Spinal cord (tissue), 10 donors: ENCODE data around the gene CNNM2. TPM values are rescaled to one million over a fixed set of nuclear protein-coding genes. Genes with fewer than 3 reads are reported as not detected.

ENCODE experiments used
- DNase-seq, 6 donors: peaks; one replicate each; pipeline versions ENCODE4 v3.0.0 to v3.0.0-alpha.2; 2013 to 2015; ENCODE audit warnings: low spot score in 6 of 6, low read depth in 4 of 6
- H3K27ac ChIP-seq: one replicate; pipeline ENCODE4 v1.5.1; 2013; ENCODE audit warnings: low read depth, low read length, control low read depth
- H3K27me3 ChIP-seq: one replicate; pipeline ENCODE4 v1.6.1; 2013; ENCODE audit warnings: low read length; ENCODE audit not compliant: control insufficient read depth, insufficient read depth
- H3K36me3 ChIP-seq: one replicate; pipeline ENCODE4 v1.6.1; 2013; ENCODE audit warnings: low read length; ENCODE audit not compliant: control insufficient read depth, insufficient read depth
- H3K4me1 ChIP-seq: one replicate; pipeline ENCODE4 v1.6.1; 2013; ENCODE audit warnings: low read length; ENCODE audit not compliant: control insufficient read depth, insufficient read depth
- H3K4me3 ChIP-seq: one replicate; pipeline ENCODE4 v1.5.1; 2013; ENCODE audit warnings: low read depth, low read length, control low read depth
- H3K9me3 ChIP-seq: one replicate; pipeline ENCODE4 v1.6.1; 2013; ENCODE audit warnings: low read length; ENCODE audit not compliant: control insufficient read depth, insufficient read depth
- whole genome bisulfite sequencing: methylation state at CpG from one replicate; pipeline ENCODE4 v1.1.5; 2013; ENCODE audit warnings: missing lambda C conversion rate; ENCODE audit not compliant: insufficient coverage; 5-methylcytosine and 5-hydroxymethylcytosine counted together
- polyA plus RNA-seq, 2 donors: library from polyadenylated mRNA; unstranded; fragments of 120-200 nt; gene quantifications; one replicate each; pipeline ENCODE4 v1.2.1, GENCODE V29; 2013; ENCODE audit not compliant: insufficient read length in 2 of 2
- total RNA-seq, 2 donors: library from RNA; depleted of rRNA in 1 of 2; stranded (reverse); fragments of 120-200 nt in 1 of 2; fragments of >200 nt in 1 of 2; gene quantifications; one replicate each; pipeline versions ENCODE4 v1.2.3 to v1.2.4, GENCODE V29; 2013 to 2014
- donor health status: healthy.

Gene CNNM2
- total and polyA plus RNA-seq, 4 donors = 9.5 to 13.8 (median 12.8) TPM

GRCh38 chr10:103104721-103105120 lies 186.6 kb downstream of the CNNM2 start:
- Histone ChIP-seq H3K9me3 (no peaks in the 10 kb centered on the region), H3K4me1 (no peaks in the 10 kb centered on the region), H3K27me3 (no peaks in the 10 kb centered on the region), H3K27ac (no peak overlapping the region), H3K36me3 (peaks cover 7% of the 10 kb centered on the region), H3K4me3 (no peak overlapping the region)
- DNase-seq = no peak
- WGBS = no CpG with 5 or more reads among the region's 2 CpGs

GRCh38 chr10:103105462-103105861 lies 187.4 kb downstream of the CNNM2 start:
- no peaks in the 10 kb centered on the region for H3K4me1 ChIP-seq
- H3K27ac ChIP-seq = no peak overlapping the region
- no peaks in the 10 kb centered on the region for H3K27me3 ChIP-seq
- H3K36me3 ChIP-seq = peaks cover 6% of the 10 kb centered on the region
- no peaks in the 10 kb centered on the region for H3K9me3 ChIP-seq
- no peak for DNase-seq
- no CpG with 5 or more reads among the region's 1 CpG for WGBS
- no peak overlapping the region for H3K4me3 ChIP-seq

GRCh38 chr10:103106539-103106938 lies 188.4 kb downstream of the CNNM2 start:
- Histone ChIP-seq H3K27ac (no peak overlapping the region), H3K4me3 (no peak overlapping the region), H3K4me1 (no peaks in the 10 kb centered on the region), H3K9me3 (no peaks in the 10 kb centered on the region), H3K27me3 (no peaks in the 10 kb centered on the region), H3K36me3 (peaks cover 3% of the 10 kb centered on the region)
- peak in 1 of 6 donors; percentile 54 for DNase-seq

GRCh38 chr10:103109821-103110220 lies 191.7 kb downstream of the CNNM2 start:
- no peaks in the 10 kb centered on the region for H3K27me3 ChIP-seq
- no peak for DNase-seq
- H3K4me3 ChIP-seq = no peak overlapping the region
- H3K4me1 ChIP-seq = no peaks in the 10 kb centered on the region
- WGBS = 94% methylated on average over 2 of the region's 2 CpGs
- H3K36me3 ChIP-seq = no peaks in the 10 kb centered on the region
- no peaks in the 10 kb centered on the region for H3K9me3 ChIP-seq
- no peak overlapping the region for H3K27ac ChIP-seq

- no peak overlapping the region for H3K4me3 ChIP-seq
- DNase-seq = no peak
- H3K27ac ChIP-seq = peak overlapping the region; percentile 45
- no peaks in the 10 kb centered on the region for H3K4me1 ChIP-seq
- H3K36me3 ChIP-seq = no peaks in the 10 kb centered on the region
- H3K27me3 ChIP-seq = no peaks in the 10 kb centered on the region
- no peaks in the 10 kb centered on the region for H3K9me3 ChIP-seq
Measured at GRCh38 chr10:103110407-103110806, 192.3 kb downstream of the CNNM2 start.

- H3K4me1 ChIP-seq = no peaks in the 10 kb centered on the region
- WGBS = no CpG with 5 or more reads among the region's 2 CpGs
- no peak for DNase-seq
Measured at GRCh38 chr10:103111031-103111917, 193.2 kb downstream of the CNNM2 start.

GRCh38 chr10:103111918-103112877 lies 194.1 kb downstream of the CNNM2 start:
- WGBS = no CpG with 5 or more reads among the region's 4 CpGs
- no peak overlapping the region for H3K4me3 ChIP-seq
- no peaks in the 10 kb centered on the region for H3K9me3 ChIP-seq
- H3K27me3 ChIP-seq = no peaks in the 10 kb centered on the region
- no peak overlapping the region for H3K27ac ChIP-seq
- H3K36me3 ChIP-seq = no peaks in the 10 kb centered on the region
- DNase-seq = no peak
- H3K4me1 ChIP-seq = no peaks in the 10 kb centered on the region

More at GRCh38 chr10:103111031-103111917, 193.2 kb downstream of the CNNM2 start:
- H3K36me3 ChIP-seq = no peaks in the 10 kb centered on the region
- no peak overlapping the region for H3K4me3 ChIP-seq
- H3K27me3 ChIP-seq = no peaks in the 10 kb centered on the region
- peak overlapping the region; percentile 45 for H3K27ac ChIP-seq
- H3K9me3 ChIP-seq = no peaks in the 10 kb centered on the region

GRCh38 chr10:103114876-103115275 lies 196.8 kb downstream of the CNNM2 start:
- Histone ChIP-seq H3K27ac (no peak overlapping the region), H3K27me3 (no peaks in the 10 kb centered on the region), H3K4me3 (no peak overlapping the region), H3K36me3 (no peaks in the 10 kb centered on the region), H3K9me3 (no peaks in the 10 kb centered on the region), H3K4me1 (no peaks in the 10 kb centered on the region)
- 92% methylated on average over 6 of the region's 6 CpGs for WGBS
- no peak for DNase-seq

- no peaks in the 10 kb centered on the region for H3K36me3 ChIP-seq
- no peaks in the 10 kb centered on the region for H3K9me3 ChIP-seq
- no peak overlapping the region for H3K4me3 ChIP-seq
- DNase-seq = no peak
- H3K27ac ChIP-seq = no peak overlapping the region
- no peaks in the 10 kb centered on the region for H3K27me3 ChIP-seq
- WGBS = no CpG with 5 or more reads among the region's 2 CpGs
- no peaks in the 10 kb centered on the region for H3K4me1 ChIP-seq
Measured at GRCh38 chr10:103117247-103117646, 199.2 kb downstream of the CNNM2 start.
